Stimulated activated CD8-positive, alpha-beta memory T cell treated with anti-CD3 and anti-CD28 coated beads, Interleukin-7, amount 100 ng/mL, for 24 hours (primary cell): ENCODE results near the gene NAALADL2.

Source experiments
- DNase-seq: peaks from one replicate; pipeline ENCODE4 v3.0.0-alpha.2; 2020; ENCODE audit warnings: low read depth

Gene NAALADL2

GRCh38 chr3:174859114-174859735, at the start of gene NAALADL2:
Gene NAALADL2, plus strand, starts transcription at chr3:174859334.
- no peak for DNase-seq

GRCh38 chr3:174810254-174810653, 48.9 kb upstream of the NAALADL2 start:
- DNase-seq: no peak

GRCh38 chr3:174812172-174812862, 46.8 kb upstream of the NAALADL2 start:
- DNase-seq: no peak

GRCh38 chr3:174815750-174816149, 43.4 kb upstream of the NAALADL2 start:
- DNase-seq: no peak

GRCh38 chr3:174820885-174821284, 38.2 kb upstream of the NAALADL2 start:
- DNase-seq: no peak

GRCh38 chr3:174821477-174821876, 37.7 kb upstream of the NAALADL2 start:
- DNase-seq: no peak

- DNase-seq: no peak
Measured at GRCh38 chr3:174822320-174822719, 36.8 kb upstream of the NAALADL2 start.

- DNase-seq: no peak
Measured at GRCh38 chr3:174826069-174826468, 33.1 kb upstream of the NAALADL2 start.

- DNase-seq: no peak
Measured at GRCh38 chr3:174844746-174845145, 14.4 kb upstream of the NAALADL2 start.

- DNase-seq: no peak
Measured at GRCh38 chr3:174846055-174846454, 13.1 kb upstream of the NAALADL2 start.

GRCh38 chr3:174854987-174855386, 4.1 kb upstream of the NAALADL2 start:
- DNase-seq: no peak

- no peak for DNase-seq
Measured at GRCh38 chr3:174857301-174857700, 1.8 kb upstream of the NAALADL2 start.

GRCh38 chr3:174858353-174858752, 781 bp upstream of the NAALADL2 start:
- DNase-seq: no peak

- DNase-seq: no peak
Measured at GRCh38 chr3:174859756-174860155, 622 bp downstream of the NAALADL2 start.

- DNase-seq: no peak
Measured at GRCh38 chr3:174862101-174862500, 3.0 kb downstream of the NAALADL2 start.

GRCh38 chr3:174862666-174863065, 3.5 kb downstream of the NAALADL2 start:
- no peak for DNase-seq

- DNase-seq: no peak
Measured at GRCh38 chr3:174863488-174863887, 4.4 kb downstream of the NAALADL2 start.

- DNase-seq: no peak
Measured at GRCh38 chr3:174869448-174869847, 10.3 kb downstream of the NAALADL2 start.

GRCh38 chr3:174873832-174874657, 14.9 kb downstream of the NAALADL2 start:
- no peak for DNase-seq

- no peak for DNase-seq
Measured at GRCh38 chr3:174882789-174883188, 23.7 kb downstream of the NAALADL2 start.

- no peak for DNase-seq
Measured at GRCh38 chr3:174883881-174884675, 24.9 kb downstream of the NAALADL2 start.
